ENCODE data around the gene AP1S3.
A peak's percentile ranks its signal among the peaks of the same experiment; 100 is the strongest.
"Not testable (repeated sequence)": the region's sequence is repeated elsewhere in the genome, so short reads cannot be mapped to it uniquely, and the experiment has no call there.

The AP1S3 gene

DNA sequence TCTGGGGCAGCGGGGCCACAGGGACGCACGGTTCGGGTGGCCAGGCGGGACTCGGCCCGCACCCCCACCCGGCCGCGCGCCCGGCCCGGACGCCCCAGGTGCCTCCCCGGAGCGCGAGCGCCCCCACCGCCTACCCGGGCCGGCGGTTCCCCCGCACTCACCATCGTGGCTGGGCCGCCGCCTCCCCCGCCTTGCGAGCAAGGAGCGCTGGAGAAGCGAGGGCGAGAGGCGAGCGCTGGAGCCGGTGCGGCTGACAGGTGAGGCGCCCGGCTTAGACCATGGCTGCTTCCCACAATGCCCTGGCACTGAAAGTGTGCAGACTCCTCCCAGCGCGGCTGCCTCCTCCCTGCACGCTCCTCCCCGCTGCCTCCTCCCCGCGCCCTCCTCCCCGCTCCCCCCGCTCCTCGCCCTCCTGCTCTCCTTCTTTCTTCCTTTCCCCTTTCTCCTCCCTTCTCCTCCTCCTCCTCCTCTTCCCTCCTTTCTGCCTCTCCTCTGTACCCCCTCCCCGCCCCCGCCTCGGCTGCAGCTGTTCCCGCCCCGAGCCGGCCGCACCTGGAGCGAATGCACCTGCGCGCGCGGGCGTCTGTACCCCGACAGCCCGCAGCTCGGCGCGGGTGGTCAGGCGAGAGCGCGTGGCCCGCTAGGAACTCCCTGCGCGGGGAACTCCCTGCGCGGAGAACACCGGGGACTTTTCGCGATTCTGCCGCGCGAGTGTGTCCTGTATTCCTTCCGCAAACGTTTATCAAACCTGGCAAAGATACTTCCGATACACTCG lies at the start of gene AP1S3:
TSS of gene AP1S3 (minus strand) at position 296 of the 775 bp plus-strand sequence. CDS start at position 164, 132 bp downstream.
- no peaks in the 10 kb centered on the region for H3K27me3 ChIP-seq (ENCODE audit: control insufficient read depth, insufficient read depth, low read length)
- H3K9me3 ChIP-seq (ENCODE audit: control insufficient read depth, insufficient read depth, low read length): no peaks in the 10 kb centered on the region
- peak within 1 kb of the TSS; percentile 77 for H3K4me3 ChIP-seq (ENCODE audit: low read depth, low read length)

DNA sequence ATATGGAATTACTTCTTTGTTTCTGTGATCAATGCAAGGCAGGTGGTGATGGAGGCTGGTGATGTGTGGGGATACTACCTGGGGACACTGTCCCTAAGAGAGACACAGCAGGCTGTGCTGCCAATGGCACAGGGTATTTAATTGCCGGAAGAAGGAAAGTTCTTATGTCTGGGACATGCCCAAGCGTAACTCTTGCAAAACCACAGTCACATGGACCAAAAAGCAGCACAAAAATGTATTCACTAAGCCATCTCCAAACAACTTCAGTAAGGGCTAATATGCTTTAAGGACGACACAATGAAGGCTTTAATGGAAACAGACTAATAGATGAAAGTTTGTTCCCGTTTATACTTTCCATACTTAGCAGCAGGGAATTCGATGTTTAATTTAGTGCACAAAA lies 49.7 kb upstream of the AP1S3 start:
- H3K9me3 ChIP-seq (ENCODE audit: control insufficient read depth, insufficient read depth, low read length): no peaks in the 10 kb centered on the region
- no peaks in the 10 kb centered on the region for H3K27me3 ChIP-seq (ENCODE audit: control insufficient read depth, insufficient read depth, low read length)
- peaks cover 7% of the 10 kb centered on the region for H3K36me3 ChIP-seq (ENCODE audit: control insufficient read depth, insufficient read depth, low read length)
- H3K4me1 ChIP-seq (ENCODE audit: control insufficient read depth, insufficient read depth, low read length): no peaks in the 10 kb centered on the region
- no peak overlapping the region for H3K9ac ChIP-seq (ENCODE audit: low read depth, low read length)
- H3K4me3 ChIP-seq (ENCODE audit: low read depth, low read length): no peak overlapping the region

More for the DNA sequence above, at the start of gene AP1S3:
- Histone ChIP-seq H3K4me1 (ENCODE audit: control insufficient read depth, insufficient read depth, low read length) (peaks cover 8% of the 10 kb centered on the region), H3K9ac (ENCODE audit: low read depth, low read length) (no peak within 1 kb of the TSS), H3K36me3 (ENCODE audit: control insufficient read depth, insufficient read depth, low read length) (no peaks in the 10 kb centered on the region)

DNA sequence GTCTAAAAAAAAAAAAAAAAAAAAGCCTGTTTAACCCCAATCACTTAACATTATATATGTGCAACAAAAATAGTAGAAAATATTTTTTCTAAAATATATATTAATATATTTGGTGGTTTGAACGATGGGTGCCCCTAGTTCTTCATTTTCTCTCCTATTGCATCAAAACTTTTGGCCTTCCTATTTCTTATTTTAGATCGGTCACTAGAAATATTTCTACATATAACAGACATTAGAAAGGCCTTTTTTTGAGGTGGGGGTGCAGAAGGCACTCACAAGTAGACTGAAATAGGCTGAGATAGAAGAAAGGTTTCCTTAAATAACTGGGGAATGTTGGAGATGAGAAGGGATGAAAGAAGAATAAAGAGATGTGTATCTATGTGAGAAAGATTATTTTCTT lies 49.3 kb upstream of the AP1S3 start:
- no peaks in the 10 kb centered on the region for H3K27me3 ChIP-seq (ENCODE audit: control insufficient read depth, insufficient read depth, low read length)
- H3K36me3 ChIP-seq (ENCODE audit: control insufficient read depth, insufficient read depth, low read length): peaks cover 7% of the 10 kb centered on the region
- no peaks in the 10 kb centered on the region for H3K9me3 ChIP-seq (ENCODE audit: control insufficient read depth, insufficient read depth, low read length)
- no peak overlapping the region for H3K4me3 ChIP-seq (ENCODE audit: low read depth, low read length)
- H3K4me1 ChIP-seq (ENCODE audit: control insufficient read depth, insufficient read depth, low read length): no peaks in the 10 kb centered on the region
- H3K9ac ChIP-seq (ENCODE audit: low read depth, low read length): no peak overlapping the region

DNA sequence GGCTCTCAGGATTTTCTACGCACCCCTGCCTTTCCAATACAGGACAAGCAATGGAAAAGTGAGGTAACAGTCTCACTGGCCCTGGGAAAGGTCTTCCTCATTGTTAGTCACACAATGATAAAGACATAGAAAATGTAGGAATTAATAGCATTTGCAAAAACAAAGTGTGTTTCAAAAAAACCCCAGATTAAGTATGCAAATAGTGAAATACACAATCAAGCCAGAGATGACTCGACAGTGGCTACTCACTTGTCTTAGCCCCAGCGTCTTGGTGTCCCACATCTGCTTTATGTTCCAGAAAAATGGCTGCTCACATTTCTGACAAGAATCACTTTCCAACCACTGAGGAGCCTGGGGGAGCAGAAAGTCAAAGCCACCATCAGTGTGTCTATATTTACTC lies 47.0 kb upstream of the AP1S3 start:
- no peak overlapping the region for H3K4me3 ChIP-seq (ENCODE audit: low read depth, low read length)
- H3K9ac ChIP-seq (ENCODE audit: low read depth, low read length): no peak overlapping the region
- peaks cover 10% of the 10 kb centered on the region for H3K36me3 ChIP-seq (ENCODE audit: control insufficient read depth, insufficient read depth, low read length)
- no peaks in the 10 kb centered on the region for H3K9me3 ChIP-seq (ENCODE audit: control insufficient read depth, insufficient read depth, low read length)
- no peaks in the 10 kb centered on the region for H3K4me1 ChIP-seq (ENCODE audit: control insufficient read depth, insufficient read depth, low read length)
- no peaks in the 10 kb centered on the region for H3K27me3 ChIP-seq (ENCODE audit: control insufficient read depth, insufficient read depth, low read length)

DNA sequence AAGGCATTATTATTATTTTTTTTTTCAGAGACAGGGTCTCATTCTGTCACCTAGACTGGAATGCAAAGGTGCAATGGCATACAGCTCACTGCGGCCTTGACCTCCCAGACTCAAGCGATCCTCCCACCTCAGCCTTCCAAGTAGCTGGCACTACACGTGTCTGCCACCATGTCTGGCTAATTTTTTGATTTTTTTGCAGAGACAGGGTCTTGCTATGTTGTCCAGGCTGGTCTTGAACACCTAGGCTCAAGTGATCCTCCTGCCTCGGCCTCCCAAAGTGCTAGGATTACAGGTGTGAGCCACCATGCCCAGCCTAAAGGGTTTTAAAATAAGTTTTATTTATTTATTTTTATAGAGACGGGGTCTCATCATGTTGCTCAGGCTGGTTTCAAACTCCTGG lies 45.3 kb upstream of the AP1S3 start:
- Histone ChIP-seq H3K9ac (ENCODE audit: low read depth, low read length) (no peak overlapping the region), H3K36me3 (ENCODE audit: control insufficient read depth, insufficient read depth, low read length) (peaks cover 16% of the 10 kb centered on the region), H3K4me1 (ENCODE audit: control insufficient read depth, insufficient read depth, low read length) (no peaks in the 10 kb centered on the region), H3K27me3 (ENCODE audit: control insufficient read depth, insufficient read depth, low read length) (no peaks in the 10 kb centered on the region), H3K4me3 (ENCODE audit: low read depth, low read length) (no peak overlapping the region), H3K9me3 (ENCODE audit: control insufficient read depth, insufficient read depth, low read length) (no peaks in the 10 kb centered on the region)

DNA sequence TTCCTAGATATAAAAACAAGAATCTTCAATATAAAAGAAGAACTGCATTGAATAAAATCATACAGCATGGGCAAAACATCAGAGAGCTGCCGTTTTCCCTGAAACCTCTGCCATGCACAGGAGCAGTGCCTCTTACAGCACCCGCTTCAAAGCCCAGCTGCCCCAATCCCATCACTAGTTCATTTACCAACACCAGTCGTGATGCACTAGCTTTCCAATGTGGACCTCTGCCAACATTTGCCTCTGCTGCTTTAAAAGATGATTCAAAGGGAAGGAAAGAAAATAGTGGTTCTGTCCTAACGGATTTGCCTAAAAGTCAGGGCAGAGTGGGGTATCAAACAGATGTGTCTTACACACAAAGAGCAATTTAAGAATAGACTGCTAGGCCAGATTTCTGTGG lies 43.4 kb upstream of the AP1S3 start:
- Histone ChIP-seq H3K9me3 (ENCODE audit: control insufficient read depth, insufficient read depth, low read length) (no peaks in the 10 kb centered on the region), H3K27me3 (ENCODE audit: control insufficient read depth, insufficient read depth, low read length) (no peaks in the 10 kb centered on the region), H3K4me1 (ENCODE audit: control insufficient read depth, insufficient read depth, low read length) (no peaks in the 10 kb centered on the region), H3K36me3 (ENCODE audit: control insufficient read depth, insufficient read depth, low read length) (peaks cover 20% of the 10 kb centered on the region), H3K9ac (ENCODE audit: low read depth, low read length) (no peak overlapping the region), H3K4me3 (ENCODE audit: low read depth, low read length) (no peak overlapping the region)

DNA sequence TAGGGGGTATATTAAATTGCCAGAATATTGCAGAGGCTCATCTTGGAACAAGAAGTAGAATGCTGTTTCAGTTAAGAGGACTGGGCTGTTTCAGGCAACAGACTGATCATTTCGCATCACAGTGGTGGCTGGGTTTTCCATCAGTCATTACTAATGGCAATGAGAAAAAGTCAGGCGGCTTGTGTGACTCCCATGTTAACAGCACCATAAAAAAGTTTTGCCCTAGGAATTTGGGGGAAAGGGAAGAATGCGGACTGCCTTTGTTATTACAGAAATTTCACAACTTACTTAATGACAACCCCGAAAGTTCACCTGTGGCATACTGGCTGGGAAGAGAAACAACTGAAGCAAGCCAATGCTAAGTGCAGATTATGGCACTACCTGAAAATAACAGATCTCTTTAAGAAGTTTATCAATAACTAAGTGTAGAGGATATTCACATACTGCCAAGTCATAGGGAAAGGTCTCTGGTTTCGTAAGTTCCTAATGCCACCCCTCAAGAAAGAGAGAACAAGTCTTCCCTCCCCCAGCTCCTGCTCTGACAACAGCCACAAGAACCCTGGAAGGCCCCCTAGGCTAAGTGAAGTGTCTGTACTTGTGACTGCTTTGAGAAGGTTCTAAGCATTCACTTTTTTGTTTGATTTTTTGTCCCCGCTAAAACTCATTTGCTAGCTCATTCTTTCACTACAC lies 40.5 kb upstream of the AP1S3 start:
- no peaks in the 10 kb centered on the region for H3K9me3 ChIP-seq (ENCODE audit: control insufficient read depth, insufficient read depth, low read length)
- no peak overlapping the region for H3K4me3 ChIP-seq (ENCODE audit: low read depth, low read length)
- H3K36me3 ChIP-seq (ENCODE audit: control insufficient read depth, insufficient read depth, low read length): peaks cover 17% of the 10 kb centered on the region
- no peaks in the 10 kb centered on the region for H3K27me3 ChIP-seq (ENCODE audit: control insufficient read depth, insufficient read depth, low read length)
- H3K9ac ChIP-seq (ENCODE audit: low read depth, low read length): no peak overlapping the region
- H3K4me1 ChIP-seq (ENCODE audit: control insufficient read depth, insufficient read depth, low read length): no peaks in the 10 kb centered on the region

DNA sequence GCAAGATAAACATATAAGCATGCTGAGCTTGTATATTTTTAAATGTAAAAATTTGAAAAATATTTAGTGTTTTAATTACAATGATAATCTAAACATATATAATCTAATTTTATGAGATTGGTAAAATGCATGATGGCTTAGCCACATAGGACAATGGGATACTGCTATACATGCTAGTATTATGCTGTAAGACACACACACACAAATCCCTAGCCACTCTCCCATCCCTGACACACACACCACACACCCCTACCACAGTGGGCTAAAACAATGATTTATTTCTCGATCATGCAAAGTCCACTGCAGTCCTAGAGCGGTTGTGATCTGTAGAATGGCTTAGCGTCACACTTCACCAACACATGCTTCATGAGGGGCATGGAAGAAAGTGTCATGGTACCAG lies 36.3 kb upstream of the AP1S3 start:
- H3K36me3 ChIP-seq (ENCODE audit: control insufficient read depth, insufficient read depth, low read length): peaks cover 8% of the 10 kb centered on the region
- H3K9me3 ChIP-seq (ENCODE audit: control insufficient read depth, insufficient read depth, low read length): no peaks in the 10 kb centered on the region
- H3K9ac ChIP-seq (ENCODE audit: low read depth, low read length): no peak overlapping the region
- H3K4me3 ChIP-seq (ENCODE audit: low read depth, low read length): no peak overlapping the region
- no peaks in the 10 kb centered on the region for H3K27me3 ChIP-seq (ENCODE audit: control insufficient read depth, insufficient read depth, low read length)
- H3K4me1 ChIP-seq (ENCODE audit: control insufficient read depth, insufficient read depth, low read length): no peaks in the 10 kb centered on the region

DNA sequence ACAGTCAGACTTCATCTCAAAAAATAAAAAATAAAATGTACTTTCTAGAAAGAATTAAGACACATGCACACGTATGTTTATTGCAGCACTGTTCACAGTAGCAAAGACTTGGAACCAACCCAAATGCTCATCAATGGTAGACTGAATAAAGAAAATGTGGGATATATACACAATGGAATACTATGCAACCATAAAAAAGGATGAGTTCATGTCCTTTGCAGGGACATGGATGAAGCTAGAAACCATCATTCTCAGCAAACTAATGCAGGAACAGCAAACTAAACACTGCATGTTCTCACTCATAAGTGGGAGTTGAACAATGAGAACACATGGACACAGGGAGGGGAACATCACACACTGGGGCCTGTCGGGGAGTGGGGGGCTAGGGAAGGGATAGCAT lies 35.4 kb upstream of the AP1S3 start:
- H3K27me3 ChIP-seq (ENCODE audit: control insufficient read depth, insufficient read depth, low read length); H3K4me1 ChIP-seq (ENCODE audit: control insufficient read depth, insufficient read depth, low read length); H3K36me3 ChIP-seq (ENCODE audit: control insufficient read depth, insufficient read depth, low read length); H3K9me3 ChIP-seq (ENCODE audit: control insufficient read depth, insufficient read depth, low read length); H3K9ac ChIP-seq (ENCODE audit: low read depth, low read length); H3K4me3 ChIP-seq (ENCODE audit: low read depth, low read length): not testable (repeated sequence)

DNA sequence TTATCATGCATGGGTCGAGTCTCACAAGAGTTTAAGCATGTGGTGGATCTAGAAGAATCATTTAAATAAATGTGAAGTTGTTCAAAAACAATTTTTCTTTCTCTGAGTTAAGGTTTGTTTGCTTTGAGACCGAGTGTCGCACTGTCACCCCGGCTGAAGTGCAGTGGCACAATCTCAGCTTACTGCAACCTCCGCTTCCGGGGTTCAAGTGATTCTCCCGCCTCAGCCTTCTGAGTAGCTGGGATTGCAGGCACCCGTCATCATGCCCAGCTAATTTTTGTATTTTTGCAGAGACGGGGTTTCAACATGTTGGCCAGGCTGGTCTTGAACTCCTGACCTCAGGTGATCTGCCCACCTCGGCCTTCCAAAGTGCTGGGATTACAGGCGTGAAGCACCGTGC lies 34.3 kb upstream of the AP1S3 start:
- H3K4me1 ChIP-seq (ENCODE audit: control insufficient read depth, insufficient read depth, low read length); H3K9me3 ChIP-seq (ENCODE audit: control insufficient read depth, insufficient read depth, low read length); H3K9ac ChIP-seq (ENCODE audit: low read depth, low read length); H3K36me3 ChIP-seq (ENCODE audit: control insufficient read depth, insufficient read depth, low read length); H3K4me3 ChIP-seq (ENCODE audit: low read depth, low read length); H3K27me3 ChIP-seq (ENCODE audit: control insufficient read depth, insufficient read depth, low read length): not testable (repeated sequence)

DNA sequence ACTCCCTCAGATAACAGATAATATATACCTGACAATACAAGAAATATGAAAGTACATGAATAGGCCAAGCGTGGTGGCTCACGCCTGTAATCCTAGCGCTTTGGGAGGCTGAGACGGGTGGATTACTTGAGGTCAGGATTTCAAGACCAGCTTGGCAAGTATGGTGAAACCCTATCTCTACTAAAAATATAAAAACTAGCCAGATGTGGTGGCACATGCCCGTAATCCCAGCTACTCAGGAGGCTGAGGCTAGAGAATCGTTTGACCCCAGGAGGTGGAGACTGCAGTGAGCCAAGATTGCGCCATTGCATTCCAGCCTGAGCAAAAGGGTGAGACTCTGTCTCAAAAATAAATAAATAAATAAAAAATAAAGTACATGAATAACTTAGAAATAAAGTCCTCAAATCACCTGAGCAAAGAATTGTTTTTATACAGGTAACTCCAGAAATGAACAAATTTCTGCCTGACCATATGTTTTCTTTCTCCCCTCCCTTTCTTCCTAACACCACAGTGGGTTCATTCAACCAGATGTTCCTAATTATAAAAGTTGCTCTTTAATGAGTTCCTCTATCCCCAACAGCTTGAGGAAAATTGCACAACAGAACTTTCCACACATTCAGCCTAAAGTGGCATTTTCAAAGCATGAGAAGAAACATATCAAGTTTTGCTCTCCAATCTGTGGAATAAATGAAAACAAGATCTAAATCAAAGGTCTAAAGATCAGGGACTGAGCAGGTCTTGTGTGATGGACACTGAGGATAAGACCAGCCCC lies 33.6 kb upstream of the AP1S3 start:
- H3K36me3 ChIP-seq (ENCODE audit: control insufficient read depth, insufficient read depth, low read length): no peaks in the 10 kb centered on the region
- no peaks in the 10 kb centered on the region for H3K27me3 ChIP-seq (ENCODE audit: control insufficient read depth, insufficient read depth, low read length)
- H3K4me3 ChIP-seq (ENCODE audit: low read depth, low read length): no peak overlapping the region
- H3K9me3 ChIP-seq (ENCODE audit: control insufficient read depth, insufficient read depth, low read length): no peaks in the 10 kb centered on the region
- H3K4me1 ChIP-seq (ENCODE audit: control insufficient read depth, insufficient read depth, low read length): no peaks in the 10 kb centered on the region
- no peak overlapping the region for H3K9ac ChIP-seq (ENCODE audit: low read depth, low read length)
